Measurements from ENCODE around the gene VASH1. TPM values are rescaled to one million over a fixed set of nuclear protein-coding genes. Genes with fewer than 3 reads are reported as not detected.

VASH1 gene
- polyA plus RNA-seq, 1 donor (not counting 4 experiments of a cell fraction or from before 2014, with no cell fraction given) = 0.12 TPM

DNA sequence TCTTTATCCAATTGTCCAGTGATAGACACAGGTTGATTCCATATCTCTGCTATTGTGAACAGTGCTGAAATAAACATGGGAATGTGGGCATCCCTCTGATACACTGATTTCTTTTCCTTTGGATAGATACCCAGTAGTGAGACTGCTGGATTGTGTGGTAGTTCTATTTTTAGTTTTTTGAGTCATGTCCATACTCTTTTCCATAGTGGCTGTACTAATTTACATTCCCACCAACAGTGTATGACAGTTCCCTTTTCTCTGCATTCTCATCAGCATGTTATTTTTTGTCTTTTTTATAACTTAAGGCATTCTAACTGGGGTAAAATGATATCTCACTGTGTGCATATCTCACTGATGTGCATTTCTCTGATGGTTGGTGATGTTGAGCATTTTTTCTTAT is 24.8 kb upstream of the VASH1 start:
- dilution Hi-C loops (cut with MboI; ENCODE audit: extremely low pct_ligation_motif_present, low sequenced_read_pairs) = no loop called here
- Histone ChIP-seq H3K9me3 (ENCODE audit: control insufficient read depth, low read depth, low read length) (no peaks in the 10 kb centered on the region), H3K36me3 (ENCODE audit: control insufficient read depth in 2 of 2, extremely low read depth in 1 of 2, insufficient read depth in 2 of 2, low read length in 2 of 2) (no peaks in the 10 kb centered on the region), H3K4me1 (ENCODE audit: control insufficient read depth, extremely low read depth, insufficient read depth, low read length) (no peaks in the 10 kb centered on the region), H3K9me1 (ENCODE audit: control insufficient read depth, extremely low read depth, insufficient read depth, low read length) (no peaks in the 10 kb centered on the region), H3K4me2 (ENCODE audit: control insufficient read depth, extremely low read depth, insufficient read depth, low read depth, low read length) (no peak overlapping the region), H2AFZ (ENCODE audit: control insufficient read depth, low read length) (no peak overlapping the region), H3K27me3 (ENCODE audit: control insufficient read depth, extremely low read depth, insufficient read depth, low read length) (peaks cover 3% of the 10 kb centered on the region), H4K20me1 (ENCODE audit: control insufficient read depth, extremely low read depth, insufficient read depth, low read length) (no peaks in the 10 kb centered on the region), H3K27ac (ENCODE audit: control insufficient read depth, insufficient read depth, low read length) (no peak overlapping the region), H3K9ac (ENCODE audit: control insufficient read depth, extremely low read depth, insufficient read depth, low read length) (no peak overlapping the region), H3K79me2 (ENCODE audit: control insufficient read depth, insufficient read depth, low read length) (no peaks in the 10 kb centered on the region), H3K4me3 (ENCODE audit: control insufficient read depth in 2 of 3, extremely low read depth in 1 of 3, insufficient read depth in 2 of 3, low read depth in 1 of 3, low read length in 3 of 3) (no peak overlapping the region)
- no peak for DNase-seq (ENCODE audit: low read depth, low spot score)
- FAIRE-seq = no peak
- TF ChIP-seq, protein P1, sequence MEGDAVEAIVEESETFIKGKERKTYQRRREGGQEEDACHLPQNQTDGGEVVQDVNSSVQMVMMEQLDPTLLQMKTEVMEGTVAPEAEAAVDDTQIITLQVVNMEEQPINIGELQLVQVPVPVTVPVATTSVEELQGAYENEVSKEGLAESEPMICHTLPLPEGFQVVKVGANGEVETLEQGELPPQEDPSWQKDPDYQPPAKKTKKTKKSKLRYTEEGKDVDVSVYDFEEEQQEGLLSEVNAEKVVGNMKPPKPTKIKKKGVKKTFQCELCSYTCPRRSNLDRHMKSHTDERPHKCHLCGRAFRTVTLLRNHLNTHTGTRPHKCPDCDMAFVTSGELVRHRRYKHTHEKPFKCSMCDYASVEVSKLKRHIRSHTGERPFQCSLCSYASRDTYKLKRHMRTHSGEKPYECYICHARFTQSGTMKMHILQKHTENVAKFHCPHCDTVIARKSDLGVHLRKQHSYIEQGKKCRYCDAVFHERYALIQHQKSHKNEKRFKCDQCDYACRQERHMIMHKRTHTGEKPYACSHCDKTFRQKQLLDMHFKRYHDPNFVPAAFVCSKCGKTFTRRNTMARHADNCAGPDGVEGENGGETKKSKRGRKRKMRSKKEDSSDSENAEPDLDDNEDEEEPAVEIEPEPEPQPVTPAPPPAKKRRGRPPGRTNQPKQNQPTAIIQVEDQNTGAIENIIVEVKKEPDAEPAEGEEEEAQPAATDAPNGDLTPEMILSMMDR (optimal IDR thresholded peaks at IDR 0.05 in 1 of 3, IDR thresholded peaks at IDR 0.05 in 1 of 3, conservative IDR thresholded peaks at IDR 0.05 in 1 of 3; ENCODE audit: extremely low read depth in 1 of 3, insufficient read depth in 2 of 3, low read length in 3 of 3) = no peak
- TF ChIP-seq EZH2 (IDR thresholded peaks at IDR 0.05; ENCODE audit: low read length) = no peak

DNA sequence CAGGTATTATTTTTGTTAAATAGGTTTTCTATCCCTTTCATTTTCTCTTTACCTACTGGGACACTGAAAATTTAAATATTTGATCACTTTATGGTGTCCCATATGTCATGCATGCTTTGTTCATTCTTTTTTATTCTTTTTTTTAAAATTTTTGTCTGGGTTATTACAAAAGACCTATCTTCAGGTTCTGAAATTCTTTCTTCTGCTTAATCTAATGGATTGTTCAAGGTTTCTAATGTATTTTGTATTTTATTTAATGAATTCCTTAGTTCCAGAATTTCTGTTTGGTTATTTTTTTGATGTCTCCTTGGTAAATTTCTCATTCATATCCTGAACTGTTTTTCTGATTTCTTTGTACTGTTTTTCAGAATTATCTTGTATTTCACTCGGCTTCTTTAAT is 20.2 kb upstream of the VASH1 start:
- FAIRE-seq = no peak

More for the DNA sequence above, 20.2 kb upstream of the VASH1 start:
- Histone ChIP-seq H4K20me1 (ENCODE audit: control insufficient read depth, extremely low read depth, insufficient read depth, low read length) (no peaks in the 10 kb centered on the region), H3K4me1 (ENCODE audit: control insufficient read depth, extremely low read depth, insufficient read depth, low read length) (no peaks in the 10 kb centered on the region), H2AFZ (ENCODE audit: control insufficient read depth, low read length) (no peak overlapping the region), H3K9ac (ENCODE audit: control insufficient read depth, extremely low read depth, insufficient read depth, low read length) (no peak overlapping the region), H3K4me2 (ENCODE audit: control insufficient read depth, extremely low read depth, insufficient read depth, low read depth, low read length) (no peak overlapping the region), H3K79me2 (ENCODE audit: control insufficient read depth, insufficient read depth, low read length) (no peaks in the 10 kb centered on the region), H3K27ac (ENCODE audit: control insufficient read depth, insufficient read depth, low read length) (no peak overlapping the region), H3K27me3 (ENCODE audit: control insufficient read depth, extremely low read depth, insufficient read depth, low read length) (peaks cover 2% of the 10 kb centered on the region), H3K9me3 (ENCODE audit: control insufficient read depth, low read depth, low read length) (no peaks in the 10 kb centered on the region), H3K9me1 (ENCODE audit: control insufficient read depth, extremely low read depth, insufficient read depth, low read length) (no peaks in the 10 kb centered on the region), H3K36me3 (ENCODE audit: control insufficient read depth in 2 of 2, extremely low read depth in 1 of 2, insufficient read depth in 2 of 2, low read length in 2 of 2) (no peaks in the 10 kb centered on the region), H3K4me3 (ENCODE audit: control insufficient read depth in 2 of 3, extremely low read depth in 1 of 3, insufficient read depth in 2 of 3, low read depth in 1 of 3, low read length in 3 of 3) (no peak overlapping the region)
- DNase-seq (ENCODE audit: low read depth, low spot score) = no peak
- dilution Hi-C loops (cut with MboI; ENCODE audit: extremely low pct_ligation_motif_present, low sequenced_read_pairs) = no loop called here
- TF ChIP-seq, protein P1 (optimal IDR thresholded peaks at IDR 0.05 in 1 of 3, IDR thresholded peaks at IDR 0.05 in 1 of 3, conservative IDR thresholded peaks at IDR 0.05 in 1 of 3; ENCODE audit: extremely low read depth in 1 of 3, insufficient read depth in 2 of 3, low read length in 3 of 3) = no peak
- no peak for TF ChIP-seq EZH2 (IDR thresholded peaks at IDR 0.05; ENCODE audit: low read length)

All from keratinocyte (primary cell).